Loucy (cell line): ENCODE measurements around the gene DDX18.

Experiments used
- H2AFZ ChIP-seq: fragments of 200-600 bp; sonication (generic); 2 replicates; pipeline ENCODE4 v1.6.0; 2016; ENCODE audit warnings: antibody characterized with exemption, mild to moderate bottlenecking, low read length, moderate library complexity
- H3F3A ChIP-seq: fragments of 200-600 bp; 2 replicates; pipeline ENCODE4 v1.6.0; 2016; ENCODE audit warnings: antibody characterized with exemption, low read depth, mild to moderate bottlenecking
- H3K27me3 ChIP-seq: fragments of 200-600 bp; sonication (generic); 2 replicates; pipeline ENCODE4 v1.6.1; 2014; ENCODE audit warnings: low read length, mild to moderate bottlenecking; ENCODE audit not compliant: insufficient read depth, poor library complexity, severe bottlenecking
- H3K36me3 ChIP-seq: fragments of 200-600 bp; sonication (generic); 2 replicates; pipeline ENCODE4 v1.6.1; 2016; ENCODE audit warnings: low read length; ENCODE audit not compliant: insufficient read depth
- H3K4me1 ChIP-seq: fragments of 200-600 bp; sonication (generic); 2 replicates; pipeline ENCODE4 v1.5.1; 2014; ENCODE audit warnings: low read length, mild to moderate bottlenecking; ENCODE audit not compliant: insufficient read depth, poor library complexity, severe bottlenecking
- H3K4me2 ChIP-seq: fragments of 200-600 bp; sonication (generic); 2 replicates; pipeline ENCODE4 v1.6.0; 2014; ENCODE audit warnings: antibody characterized with exemption, low read length, low read depth, mild to moderate bottlenecking; ENCODE audit not compliant: poor library complexity, severe bottlenecking
- H3K4me3 ChIP-seq: fragments of 200-600 bp; sonication (generic); 2 replicates; pipeline ENCODE4 v1.5.1; 2014; ENCODE audit warnings: low read length, mild to moderate bottlenecking, mixed read lengths; ENCODE audit not compliant: poor library complexity, severe bottlenecking
- H3K79me2 ChIP-seq: fragments of 200-600 bp; sonication (generic); 2 replicates; pipeline ENCODE4 v1.6.1; 2014; ENCODE audit warnings: low read length; ENCODE audit not compliant: insufficient read depth
- H3K9ac ChIP-seq: fragments of 200-600 bp; sonication (generic); 2 replicates; pipeline ENCODE4 v1.6.0; 2014; ENCODE audit warnings: mild to moderate bottlenecking, low read depth, low read length, moderate library complexity; ENCODE audit not compliant: poor library complexity, severe bottlenecking
- H3K9me2 ChIP-seq: fragments of 200-600 bp; sonication (generic); replicated peaks from 2 replicates; pipeline ENCODE4 v1.6.1; 2016; ENCODE audit warnings: low read depth, low read length, mixed read lengths
- H3K9me3 ChIP-seq: fragments of 200-600 bp; sonication (generic); 2 replicates; pipeline ENCODE4 v1.6.1; 2014; ENCODE audit warnings: mild to moderate bottlenecking, antibody characterized with exemption, low read length, low read depth; ENCODE audit not compliant: insufficient read depth
- H4K20me1 ChIP-seq: fragments of 200-600 bp; sonication (generic); 2 replicates; pipeline ENCODE4 v1.6.0; 2014; ENCODE audit warnings: antibody characterized with exemption, low read length, mild to moderate bottlenecking; ENCODE audit not compliant: insufficient read depth, poor library complexity, severe bottlenecking
- EZH2phosphoT487 ChIP-seq: fragments of 200-600 bp; IDR thresholded peaks from 2 replicates; pipeline ENCODE4 v1.6.1; 2018; ENCODE audit warnings: antibody characterized with exemption, mild to moderate bottlenecking, moderate library complexity, borderline replicate concordance
- TF ChIP-seq, protein P1 (sequence below): fragments of 200-600 bp; sonication (generic); conservative IDR thresholded peaks from 2 replicates; pipeline ENCODE4 v1.5.1; 2014; ENCODE audit warnings: mild to moderate bottlenecking, antibody characterized with exemption, low read length

DDX18 gene

DNA sequence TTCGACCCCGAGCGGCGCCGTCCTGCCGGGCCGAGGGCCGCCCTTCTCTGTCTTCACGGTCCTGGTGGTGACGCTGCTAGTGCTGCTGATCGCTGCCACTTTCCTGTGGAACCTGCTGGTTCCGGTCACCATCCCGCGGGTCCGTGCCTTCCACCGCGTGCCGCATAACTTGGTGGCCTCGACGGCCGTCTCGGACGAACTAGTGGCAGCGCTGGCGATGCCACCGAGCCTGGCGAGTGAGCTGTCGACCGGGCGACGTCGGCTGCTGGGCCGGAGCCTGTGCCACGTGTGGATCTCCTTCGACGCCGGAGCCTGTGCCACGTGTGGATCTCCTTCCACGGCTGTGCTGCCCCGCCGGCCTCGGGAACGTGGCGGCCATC is 45.0 kb downstream of the DDX18 start:
- Histone ChIP-seq H2AFZ (no peak overlapping the region), H3K9me3 (no peaks in the 10 kb centered on the region), H3K4me1 (peaks cover 24% of the 10 kb centered on the region), H3K36me3 (no peaks in the 10 kb centered on the region), H3F3A (no peaks in the 10 kb centered on the region), H3K27me3 (no peaks in the 10 kb centered on the region), H3K4me3 (no peak overlapping the region), H3K9ac (no peak overlapping the region), H4K20me1 (no peaks in the 10 kb centered on the region), H3K79me2 (no peaks in the 10 kb centered on the region), H3K9me2 (no peaks in the 10 kb centered on the region), H3K4me2 (no peak overlapping the region)
- TF ChIP-seq, protein P1, sequence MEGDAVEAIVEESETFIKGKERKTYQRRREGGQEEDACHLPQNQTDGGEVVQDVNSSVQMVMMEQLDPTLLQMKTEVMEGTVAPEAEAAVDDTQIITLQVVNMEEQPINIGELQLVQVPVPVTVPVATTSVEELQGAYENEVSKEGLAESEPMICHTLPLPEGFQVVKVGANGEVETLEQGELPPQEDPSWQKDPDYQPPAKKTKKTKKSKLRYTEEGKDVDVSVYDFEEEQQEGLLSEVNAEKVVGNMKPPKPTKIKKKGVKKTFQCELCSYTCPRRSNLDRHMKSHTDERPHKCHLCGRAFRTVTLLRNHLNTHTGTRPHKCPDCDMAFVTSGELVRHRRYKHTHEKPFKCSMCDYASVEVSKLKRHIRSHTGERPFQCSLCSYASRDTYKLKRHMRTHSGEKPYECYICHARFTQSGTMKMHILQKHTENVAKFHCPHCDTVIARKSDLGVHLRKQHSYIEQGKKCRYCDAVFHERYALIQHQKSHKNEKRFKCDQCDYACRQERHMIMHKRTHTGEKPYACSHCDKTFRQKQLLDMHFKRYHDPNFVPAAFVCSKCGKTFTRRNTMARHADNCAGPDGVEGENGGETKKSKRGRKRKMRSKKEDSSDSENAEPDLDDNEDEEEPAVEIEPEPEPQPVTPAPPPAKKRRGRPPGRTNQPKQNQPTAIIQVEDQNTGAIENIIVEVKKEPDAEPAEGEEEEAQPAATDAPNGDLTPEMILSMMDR, result no peak
- TF ChIP-seq EZH2phosphoT487, result no peak

DNA sequence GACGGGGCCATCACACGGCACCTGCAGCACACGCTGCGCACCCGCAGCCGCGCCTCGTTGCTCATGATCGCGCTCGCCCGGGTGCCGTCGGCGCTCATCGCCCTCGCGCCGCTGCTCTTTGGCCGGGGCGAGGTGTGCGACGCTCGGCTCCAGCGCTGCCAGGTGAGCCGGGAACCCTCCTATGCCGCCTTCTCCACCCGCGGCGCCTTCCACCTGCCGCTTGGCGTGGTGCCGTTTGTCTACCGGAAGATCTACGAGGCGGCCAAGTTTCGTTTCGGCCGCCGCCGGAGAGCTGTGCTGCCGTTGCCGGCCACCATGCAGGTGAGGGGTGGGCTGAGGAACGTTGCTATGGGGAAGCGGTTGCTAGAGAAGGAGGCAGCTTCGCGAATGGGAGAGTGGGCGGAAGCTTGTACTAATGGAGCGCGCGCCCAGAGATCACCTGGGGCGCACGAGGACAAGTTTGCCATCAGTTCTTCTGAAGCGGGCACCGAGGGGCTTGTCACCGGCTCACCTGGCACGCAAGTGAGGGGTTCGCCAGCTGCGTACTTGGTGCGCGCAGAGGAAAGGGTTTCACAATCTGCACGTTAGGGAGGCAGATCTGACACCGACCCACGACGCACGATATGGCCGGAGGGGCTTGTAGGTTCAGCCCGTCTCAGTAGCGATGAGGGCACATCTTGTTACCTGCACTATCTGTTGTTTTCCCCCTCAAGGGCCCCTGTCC is 45.6 kb downstream of the DDX18 start:
- no peak overlapping the region for H3K9ac ChIP-seq
- no peaks in the 10 kb centered on the region for H3K79me2 ChIP-seq
- no peak overlapping the region for H3K4me2 ChIP-seq
- no peaks in the 10 kb centered on the region for H3K9me2 ChIP-seq
- no peaks in the 10 kb centered on the region for H3K36me3 ChIP-seq
- peaks cover 19% of the 10 kb centered on the region for H3K4me1 ChIP-seq
- no peaks in the 10 kb centered on the region for H3K27me3 ChIP-seq
- no peaks in the 10 kb centered on the region for H3K9me3 ChIP-seq
- H3F3A ChIP-seq, result no peaks in the 10 kb centered on the region
- no peaks in the 10 kb centered on the region for H4K20me1 ChIP-seq
- H3K4me3 ChIP-seq, result no peak overlapping the region
- no peak overlapping the region for H2AFZ ChIP-seq
- no peak for TF ChIP-seq EZH2phosphoT487
- TF ChIP-seq, protein P1, result no peak

DNA sequence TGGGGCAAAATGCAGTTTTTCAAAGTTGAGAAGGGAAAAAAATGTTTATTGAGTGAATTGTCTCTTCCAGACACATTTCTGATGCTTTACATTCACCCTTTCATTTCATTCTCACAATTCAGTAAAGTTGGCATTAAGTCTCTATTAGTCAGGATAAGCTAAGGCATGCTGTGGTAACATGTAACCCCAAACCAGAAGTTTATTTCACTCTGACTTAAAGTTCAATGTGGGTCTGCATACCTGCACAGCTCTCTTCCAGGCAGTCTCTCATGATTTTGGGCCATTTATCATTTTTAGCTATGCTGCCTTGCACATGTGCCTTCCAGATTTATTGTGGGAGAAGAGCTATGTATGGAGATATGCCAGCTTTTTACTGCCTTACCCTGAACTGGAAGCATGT is 48.0 kb downstream of the DDX18 start:
- Histone ChIP-seq H3K36me3 (no peaks in the 10 kb centered on the region), H3K4me3 (no peak overlapping the region), H3F3A (no peaks in the 10 kb centered on the region), H3K9me3 (no peaks in the 10 kb centered on the region), H3K9me2 (no peaks in the 10 kb centered on the region), H3K4me1 (peaks cover 2% of the 10 kb centered on the region), H3K4me2 (no peak overlapping the region), H3K9ac (no peak overlapping the region), H2AFZ (no peak overlapping the region), H3K79me2 (no peaks in the 10 kb centered on the region), H4K20me1 (no peaks in the 10 kb centered on the region), H3K27me3 (no peaks in the 10 kb centered on the region)
- no peak for TF ChIP-seq EZH2phosphoT487
- TF ChIP-seq, protein P1, result no peak
